OCI-LY3 (cell line): ENCODE results near the gene MYLK4.

Experiments
- CTCF ChIP-seq: fragments of 200-600, 300-600 bp; sonication (generic); IDR thresholded peaks from 2 replicates; pipeline ENCODE4 v1.5.1; 2014; ENCODE audit warnings: antibody characterized with exemption, low read length, low read depth
- EZH2phosphoT487 ChIP-seq: fragments of 200-600 bp; shearing (Covaris generic); IDR thresholded peaks from 2 replicates; pipeline ENCODE4 v1.6.1; 2018; ENCODE audit warnings: antibody characterized with exemption, mixed run types, low read depth

- TF ChIP-seq CTCF (no peak), EZH2phosphoT487 (no peak)
Observed at GRCh38 chr6:2753110-2753489, 2.4 kb upstream of the MYLK4 start.
